Mucosa of stomach (tissue), 1 donor: ENCODE results near the gene KXD1.
A peak's percentile ranks its signal among the peaks of the same experiment; 100 is the strongest.

ENCODE experiments used
- H3K27me3 ChIP-seq: one replicate; pipeline ENCODE4 v1.7.0; 2013; ENCODE audit warnings: mild to moderate bottlenecking, low read length; ENCODE audit not compliant: control insufficient read depth, insufficient read depth
- H3K36me3 ChIP-seq: one replicate; pipeline ENCODE4 v1.7.0; 2013; ENCODE audit warnings: low read length; ENCODE audit not compliant: control insufficient read depth, insufficient read depth
- H3K4me1 ChIP-seq: one replicate; pipeline ENCODE4 v1.7.0; 2013; ENCODE audit warnings: mild to moderate bottlenecking, low read length; ENCODE audit not compliant: control insufficient read depth, insufficient read depth
- H3K4me3 ChIP-seq: one replicate; pipeline ENCODE4 v1.7.0; 2013; ENCODE audit warnings: low read length
- H3K9ac ChIP-seq: one replicate; pipeline ENCODE4 v1.7.0; 2013; ENCODE audit warnings: mild to moderate bottlenecking, low read length, moderate library complexity
- H3K9me3 ChIP-seq: one replicate; pipeline ENCODE4 v1.7.0; 2013; ENCODE audit warnings: mild to moderate bottlenecking, low read length, moderate library complexity; ENCODE audit not compliant: control insufficient read depth
- donor health status: Pancreatic carcinoma.

Gene KXD1

DNA sequence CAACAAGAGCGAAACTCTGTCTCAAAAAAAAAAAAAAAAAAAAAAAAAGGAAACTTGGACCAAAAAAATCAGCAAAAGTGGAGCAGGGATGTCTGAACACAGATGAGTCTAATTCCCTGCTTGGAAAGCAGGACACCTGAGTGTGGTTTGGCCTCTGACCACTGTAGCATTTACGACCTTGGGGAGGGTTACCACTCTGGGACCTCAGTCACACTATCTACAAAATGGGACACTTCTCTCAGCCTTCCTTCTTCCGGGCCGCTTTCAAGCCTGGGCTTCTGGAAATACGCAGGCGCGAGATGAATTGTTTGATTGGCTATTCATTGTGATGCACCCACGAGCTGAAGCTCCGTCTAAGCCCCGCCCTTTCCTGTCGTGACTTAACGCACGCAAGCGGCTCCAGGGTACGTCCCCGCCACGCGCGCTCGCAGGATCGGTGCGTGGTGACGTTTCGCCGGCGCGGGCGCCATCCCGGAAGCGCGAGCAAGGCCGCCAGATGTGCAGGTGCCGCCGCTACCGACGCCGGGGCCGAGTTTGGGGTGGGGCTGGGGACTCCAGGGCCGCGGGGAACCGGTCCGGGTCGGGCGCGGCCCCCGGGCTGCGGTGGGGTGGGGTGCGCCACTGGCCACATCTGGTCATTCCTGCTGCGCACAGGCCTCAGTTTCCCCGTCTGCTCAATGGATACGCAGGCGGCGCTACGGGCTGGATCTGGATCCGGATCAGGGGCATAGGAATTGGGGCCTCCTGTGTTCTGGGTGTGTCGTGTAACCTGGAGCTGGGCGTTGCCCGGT lies at the start of gene KXD1:
Gene KXD1 (plus strand): TSS at position 460 of the 791 bp plus-strand sequence. CDS start 4,187 bp downstream, outside the sequence.
- Histone ChIP-seq H3K9ac (peak within 1 kb of the TSS; percentile 80), H3K4me3 (peak within 1 kb of the TSS; percentile 26), H3K4me1 (peaks cover 11% of the 10 kb centered on the region), H3K9me3 (no peaks in the 10 kb centered on the region), H3K27me3 (no peaks in the 10 kb centered on the region), H3K36me3 (no peaks in the 10 kb centered on the region)

- Histone ChIP-seq H3K36me3 (no peaks in the 10 kb centered on the region), H3K27me3 (no peaks in the 10 kb centered on the region), H3K9ac (no peak overlapping the region), H3K4me1 (peaks cover 48% of the 10 kb centered on the region), H3K4me3 (no peak overlapping the region), H3K9me3 (no peaks in the 10 kb centered on the region)
These were observed 49.1 kb upstream of the KXD1 start for GRCh38 chr19:18508585-18508984.

DNA sequence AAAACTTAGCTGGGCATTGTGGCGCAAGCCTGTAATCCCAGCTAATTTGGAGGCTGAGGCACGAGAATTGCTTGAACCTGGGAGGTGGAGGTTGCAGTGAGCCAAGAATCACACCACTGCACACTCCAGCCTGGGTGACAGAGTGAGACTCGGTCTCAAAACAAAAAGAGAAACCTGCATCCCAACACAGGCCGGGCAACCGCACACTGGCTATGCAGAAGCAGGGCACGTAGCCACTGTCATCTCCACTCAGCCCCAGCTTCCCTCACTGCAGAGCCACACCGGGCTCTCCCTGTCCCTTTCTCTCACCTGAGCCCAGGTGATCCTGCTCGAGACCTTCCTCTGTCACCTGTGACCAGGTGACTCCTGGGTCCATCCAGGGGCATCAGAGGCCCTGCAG lies 47.5 kb upstream of the KXD1 start:
- H3K4me1 ChIP-seq: peaks cover 40% of the 10 kb centered on the region
- no peaks in the 10 kb centered on the region for H3K36me3 ChIP-seq
- H3K9me3 ChIP-seq: no peaks in the 10 kb centered on the region
- no peak overlapping the region for H3K9ac ChIP-seq
- no peak overlapping the region for H3K4me3 ChIP-seq
- H3K27me3 ChIP-seq: no peaks in the 10 kb centered on the region

DNA sequence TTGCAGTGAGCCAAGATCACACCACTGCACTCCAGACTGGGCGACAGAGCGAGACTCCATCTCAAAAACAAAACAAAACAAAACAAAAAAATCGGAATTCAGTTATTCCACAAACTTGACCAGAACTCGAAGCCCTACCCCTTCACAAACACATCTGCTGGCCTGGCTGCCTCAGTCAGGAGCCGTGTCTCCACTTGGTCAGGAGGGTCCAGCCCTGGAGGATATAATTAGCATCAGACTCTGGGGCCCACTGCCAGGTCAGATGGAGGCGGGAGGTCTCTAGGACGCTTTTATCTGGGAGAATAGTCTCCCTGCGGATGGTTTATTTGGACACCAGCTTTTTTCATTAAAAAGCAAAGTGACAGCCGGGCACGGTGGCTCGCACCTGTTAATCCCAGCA lies 43.8 kb upstream of the KXD1 start:
- Histone ChIP-seq H3K9me3 (no peaks in the 10 kb centered on the region), H3K27me3 (no peaks in the 10 kb centered on the region), H3K36me3 (no peaks in the 10 kb centered on the region), H3K4me1 (peaks cover 18% of the 10 kb centered on the region), H3K9ac (no peak overlapping the region), H3K4me3 (no peak overlapping the region)

- Histone ChIP-seq H3K9me3 (no peaks in the 10 kb centered on the region), H3K27me3 (no peaks in the 10 kb centered on the region), H3K36me3 (no peaks in the 10 kb centered on the region), H3K9ac (peak overlapping the region; percentile 24), H3K4me1 (peaks cover 19% of the 10 kb centered on the region), H3K4me3 (no peak overlapping the region)
These were observed 42.6 kb upstream of the KXD1 start for GRCh38 chr19:18514800-18515682.

GRCh38 chr19:18515959-18516358 lies 41.7 kb upstream of the KXD1 start:
- Histone ChIP-seq H3K4me1 (peaks cover 22% of the 10 kb centered on the region), H3K9ac (no peak overlapping the region), H3K9me3 (no peaks in the 10 kb centered on the region), H3K36me3 (no peaks in the 10 kb centered on the region), H3K4me3 (no peak overlapping the region), H3K27me3 (no peaks in the 10 kb centered on the region)

GRCh38 chr19:18517606-18518005 lies 40.1 kb upstream of the KXD1 start:
- Histone ChIP-seq H3K27me3 (no peaks in the 10 kb centered on the region), H3K9ac (no peak overlapping the region), H3K9me3 (no peaks in the 10 kb centered on the region), H3K4me1 (peaks cover 22% of the 10 kb centered on the region), H3K36me3 (no peaks in the 10 kb centered on the region), H3K4me3 (no peak overlapping the region)

DNA sequence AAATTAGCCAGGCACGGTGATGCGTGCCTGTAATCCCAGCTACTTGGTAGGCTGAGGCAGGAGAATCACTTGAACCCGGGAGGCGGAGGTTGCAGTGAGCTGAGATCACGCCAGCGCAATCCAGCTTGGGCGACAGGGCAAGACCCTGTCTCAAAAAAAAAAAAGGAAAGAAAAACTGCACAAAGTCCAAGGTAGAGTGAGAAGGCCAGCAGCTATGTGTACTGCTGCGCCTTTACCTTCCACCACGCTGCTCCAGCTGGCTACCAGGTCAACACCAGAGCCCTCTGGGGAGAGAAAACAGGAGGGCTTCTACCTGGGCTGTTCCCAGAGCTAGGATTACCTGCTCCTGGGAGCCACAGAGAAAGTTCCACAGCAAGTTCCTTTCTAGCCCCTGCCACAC lies 39.0 kb upstream of the KXD1 start:
- H3K9ac ChIP-seq: no peak overlapping the region
- no peaks in the 10 kb centered on the region for H3K27me3 ChIP-seq
- H3K36me3 ChIP-seq: no peaks in the 10 kb centered on the region
- H3K9me3 ChIP-seq: no peaks in the 10 kb centered on the region
- H3K4me1 ChIP-seq: peaks cover 22% of the 10 kb centered on the region
- no peak overlapping the region for H3K4me3 ChIP-seq

DNA sequence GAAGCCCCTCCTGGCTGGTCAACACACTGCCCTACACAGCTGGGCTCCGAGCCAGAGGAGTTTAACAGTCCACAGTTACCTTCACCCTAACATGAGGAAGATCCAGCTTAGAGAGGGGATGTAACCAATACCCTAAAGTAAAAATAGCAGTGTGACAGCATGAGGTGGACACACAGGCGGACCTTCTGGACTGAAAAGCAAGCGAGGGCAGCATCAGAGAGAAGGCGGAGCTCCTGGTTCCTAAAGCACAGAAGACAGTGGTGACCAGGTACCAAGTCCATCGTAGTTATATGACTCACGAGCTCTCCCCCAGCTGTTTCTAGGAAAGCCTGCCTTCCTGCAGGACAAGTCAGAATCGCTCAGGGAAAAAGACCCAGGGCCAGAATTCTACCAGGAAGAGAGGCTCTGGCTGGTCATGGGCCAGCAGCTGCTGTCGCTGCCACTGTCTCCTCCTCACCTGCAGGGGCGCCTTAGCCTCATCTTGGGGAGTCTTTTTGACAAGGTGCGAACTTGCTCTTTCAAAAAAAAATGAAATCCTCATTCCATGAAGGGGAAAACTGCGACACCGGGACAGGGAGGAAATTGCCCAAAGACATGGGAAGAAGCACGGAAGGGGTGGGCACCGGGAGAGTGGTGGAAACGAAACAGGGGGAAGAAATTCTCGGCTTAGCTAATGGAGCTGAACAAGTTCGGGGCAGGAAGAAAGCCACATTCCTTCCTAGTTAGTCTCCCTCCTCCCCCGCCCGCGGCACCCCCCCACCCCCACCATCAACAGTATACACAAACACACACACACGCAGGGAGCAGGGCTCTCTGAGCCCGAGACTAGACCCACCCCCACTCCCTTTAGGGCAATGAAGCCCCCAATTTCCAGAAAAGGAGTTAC lies 37.5 kb upstream of the KXD1 start:
- Histone ChIP-seq H3K9ac (peak overlapping the region; percentile 96), H3K9me3 (no peaks in the 10 kb centered on the region), H3K4me3 (peak overlapping the region; percentile 84), H3K27me3 (no peaks in the 10 kb centered on the region), H3K4me1 (peaks cover 13% of the 10 kb centered on the region), H3K36me3 (no peaks in the 10 kb centered on the region)

DNA sequence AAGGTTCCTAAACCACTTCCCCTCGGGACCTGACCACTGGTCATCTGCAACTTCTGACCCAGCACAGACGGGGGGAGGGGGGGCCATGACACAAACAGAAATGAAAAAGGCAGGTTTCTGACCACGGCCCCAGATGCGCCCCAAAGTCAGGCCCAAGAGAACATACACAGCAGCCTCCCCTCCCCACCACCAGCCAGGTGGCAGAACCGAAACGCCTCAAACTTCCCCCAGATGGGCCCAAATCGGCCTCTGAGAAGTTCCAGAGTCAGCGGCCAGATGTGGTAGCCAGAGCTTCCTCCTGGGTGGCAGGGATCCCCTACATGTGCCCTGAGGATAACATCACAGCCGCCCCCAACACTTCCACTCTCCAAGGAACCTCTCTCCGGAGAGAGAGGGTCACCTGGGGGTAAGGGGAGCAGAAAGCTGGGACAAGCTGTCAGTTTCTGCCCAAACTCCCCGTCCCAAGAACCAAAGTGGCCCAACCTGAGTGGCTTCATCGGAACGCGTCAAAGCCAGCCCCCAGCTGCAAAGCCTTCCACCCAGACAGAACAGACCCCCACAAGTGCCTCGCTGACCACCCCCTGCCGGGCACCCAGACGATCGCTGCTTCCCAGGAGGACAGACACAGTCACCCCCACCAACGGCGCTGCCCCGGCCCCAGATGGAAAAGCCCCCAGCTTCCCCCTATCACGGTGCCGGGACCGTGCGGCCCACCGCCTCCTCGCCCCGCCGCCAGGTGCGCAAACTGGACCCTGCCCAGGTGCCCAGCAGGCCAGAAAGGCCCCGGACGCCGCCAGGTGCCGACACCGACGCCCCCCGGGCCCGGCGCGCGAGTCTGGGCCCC lies 36.6 kb upstream of the KXD1 start:
- H3K4me1 ChIP-seq: peaks cover 8% of the 10 kb centered on the region

GRCh38 chr19:18521692-18522123 lies 36.0 kb upstream of the KXD1 start, which contains the start of gene ELL:
Gene ELL (minus strand): TSS chr19:18522070. CDS start chr19:18522055, 15 bp downstream.
- Histone ChIP-seq H3K9me3 (no peaks in the 10 kb centered on the region), H3K27me3 (no peaks in the 10 kb centered on the region), H3K4me1 (peaks cover 8% of the 10 kb centered on the region), H3K4me3 (peak within 1 kb of the TSS; percentile 84), H3K36me3 (no peaks in the 10 kb centered on the region), H3K9ac (peak within 1 kb of the TSS; percentile 96)

More for the DNA sequence above, 36.6 kb upstream of the KXD1 start:
- Histone ChIP-seq H3K9ac (peak overlapping the region; percentile 96), H3K9me3 (no peaks in the 10 kb centered on the region), H3K4me3 (peak overlapping the region; percentile 84), H3K27me3 (no peaks in the 10 kb centered on the region), H3K36me3 (no peaks in the 10 kb centered on the region)
